NCI-H69 (cell line): ENCODE data around the gene PALLD.
"Not testable (repeated sequence)": the region's sequence is repeated elsewhere in the genome, so short reads cannot be mapped to it uniquely, and the experiment has no call there.

Experiments
- DNase-seq: peaks from one replicate; lab custom pipeline; 2025; lab: John Stamatoyannopoulos, UW

The PALLD gene

GRCh38 chr4:168491563-168491962 lies 5.3 kb upstream of the PALLD start:
- DNase-seq: no peak

- no peak for DNase-seq
Observed at GRCh38 chr4:168498251-168498650, 1.4 kb downstream of the PALLD start.

GRCh38 chr4:168499241-168499640 lies 2.4 kb downstream of the PALLD start:
- peak; percentile 4 for DNase-seq

GRCh38 chr4:168501407-168501806 lies 4.6 kb downstream of the PALLD start:
- DNase-seq: peak; percentile 82

GRCh38 chr4:168502861-168503260 lies 6.0 kb downstream of the PALLD start:
- no peak for DNase-seq

GRCh38 chr4:168503652-168504362 lies 7.0 kb downstream of the PALLD start:
- DNase-seq: no peak

GRCh38 chr4:168504526-168504925 lies 7.7 kb downstream of the PALLD start:
- no peak for DNase-seq

- no peak for DNase-seq
Observed at GRCh38 chr4:168506014-168506413, 9.2 kb downstream of the PALLD start.

- DNase-seq: no peak
Observed at GRCh38 chr4:168507178-168507815, 10.4 kb downstream of the PALLD start.

GRCh38 chr4:168508683-168509082 lies 11.8 kb downstream of the PALLD start:
- DNase-seq: no peak

GRCh38 chr4:168509786-168510185 lies 12.9 kb downstream of the PALLD start:
- DNase-seq: no peak

- DNase-seq: peak; percentile 31
Observed at GRCh38 chr4:168511780-168512489, 15.1 kb downstream of the PALLD start.

GRCh38 chr4:168513826-168514225 lies 17.0 kb downstream of the PALLD start:
- DNase-seq: not testable (repeated sequence)

GRCh38 chr4:168514249-168514852 lies 17.5 kb downstream of the PALLD start:
- peak; percentile 63 for DNase-seq

- peak; percentile 93 for DNase-seq
Observed at GRCh38 chr4:168515222-168516011, 18.6 kb downstream of the PALLD start.

- DNase-seq: peak; percentile 22
Observed at GRCh38 chr4:168516841-168517240, 20.0 kb downstream of the PALLD start.

- no peak for DNase-seq
Observed at GRCh38 chr4:168519576-168519975, 22.7 kb downstream of the PALLD start.

- peak; percentile 88 for DNase-seq
Observed at GRCh38 chr4:168521721-168522120, 24.9 kb downstream of the PALLD start.

GRCh38 chr4:168522356-168522755 lies 25.5 kb downstream of the PALLD start:
- peak; percentile 79 for DNase-seq

GRCh38 chr4:168522829-168523489 lies 26.1 kb downstream of the PALLD start:
- peak; percentile 45 for DNase-seq

GRCh38 chr4:168524006-168524405 lies 27.2 kb downstream of the PALLD start:
- DNase-seq: no peak
